C4-2B (cell line): ENCODE measurements around the gene GPA33.

Source experiments
- H3K27ac ChIP-seq: fragments of 450-650 bp; 2 replicates; pipeline ENCODE4 v1.5.1; 2017
- ZFX ChIP-seq: fragments of 450-650 bp; IDR thresholded peaks from 2 replicates; pipeline ENCODE4 v1.6.1; 2017
- TF ChIP-seq, protein P1 (sequence below): fragments of 450-650 bp; conservative IDR thresholded peaks from 2 replicates; pipeline ENCODE4 v1.5.1; 2017; ENCODE audit warnings: mild to moderate bottlenecking

Gene GPA33

DNA sequence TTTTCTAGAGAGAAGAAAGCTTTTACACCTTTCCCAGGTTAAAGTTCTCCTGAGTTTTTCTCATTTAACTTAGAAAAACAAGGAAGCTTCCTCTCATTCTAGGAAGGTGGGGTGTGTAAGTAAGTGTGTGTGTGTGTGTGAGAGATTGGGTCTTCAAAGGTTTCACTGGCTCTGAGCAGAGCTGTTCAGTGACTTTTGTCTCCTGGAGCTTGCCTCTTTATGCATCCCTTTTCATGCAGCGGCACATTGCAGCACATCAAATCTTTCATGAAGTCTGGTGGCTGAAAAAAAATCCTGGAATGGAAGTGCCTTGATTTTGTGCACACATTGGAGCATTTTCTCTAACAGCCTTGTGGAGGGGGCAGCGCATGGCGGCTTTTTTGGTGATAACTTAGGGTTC, 3.4 kb downstream of the GPA33 start:
- TF ChIP-seq, protein P1, sequence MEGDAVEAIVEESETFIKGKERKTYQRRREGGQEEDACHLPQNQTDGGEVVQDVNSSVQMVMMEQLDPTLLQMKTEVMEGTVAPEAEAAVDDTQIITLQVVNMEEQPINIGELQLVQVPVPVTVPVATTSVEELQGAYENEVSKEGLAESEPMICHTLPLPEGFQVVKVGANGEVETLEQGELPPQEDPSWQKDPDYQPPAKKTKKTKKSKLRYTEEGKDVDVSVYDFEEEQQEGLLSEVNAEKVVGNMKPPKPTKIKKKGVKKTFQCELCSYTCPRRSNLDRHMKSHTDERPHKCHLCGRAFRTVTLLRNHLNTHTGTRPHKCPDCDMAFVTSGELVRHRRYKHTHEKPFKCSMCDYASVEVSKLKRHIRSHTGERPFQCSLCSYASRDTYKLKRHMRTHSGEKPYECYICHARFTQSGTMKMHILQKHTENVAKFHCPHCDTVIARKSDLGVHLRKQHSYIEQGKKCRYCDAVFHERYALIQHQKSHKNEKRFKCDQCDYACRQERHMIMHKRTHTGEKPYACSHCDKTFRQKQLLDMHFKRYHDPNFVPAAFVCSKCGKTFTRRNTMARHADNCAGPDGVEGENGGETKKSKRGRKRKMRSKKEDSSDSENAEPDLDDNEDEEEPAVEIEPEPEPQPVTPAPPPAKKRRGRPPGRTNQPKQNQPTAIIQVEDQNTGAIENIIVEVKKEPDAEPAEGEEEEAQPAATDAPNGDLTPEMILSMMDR: no peak
- no peak for TF ChIP-seq ZFX
- no peak overlapping the region for H3K27ac ChIP-seq

- no peak overlapping the region for H3K27ac ChIP-seq
- no peak for TF ChIP-seq ZFX
- TF ChIP-seq, protein P1: no peak
Observed at GRCh38 chr1:167086033-167086432, 4.1 kb downstream of the GPA33 start.

- H3K27ac ChIP-seq: no peak overlapping the region
- no peak for TF ChIP-seq ZFX
Observed at GRCh38 chr1:167084757-167085156, 5.4 kb downstream of the GPA33 start.

- no peak for TF ChIP-seq ZFX
- TF ChIP-seq, protein P1: no peak
- H3K27ac ChIP-seq: no peak overlapping the region
Observed at GRCh38 chr1:167083871-167084270, 6.3 kb downstream of the GPA33 start.

GRCh38 chr1:167083066-167083665, 7.0 kb downstream of the GPA33 start:
- no peak overlapping the region for H3K27ac ChIP-seq
- TF ChIP-seq, protein P1: no peak
- no peak for TF ChIP-seq ZFX

DNA sequence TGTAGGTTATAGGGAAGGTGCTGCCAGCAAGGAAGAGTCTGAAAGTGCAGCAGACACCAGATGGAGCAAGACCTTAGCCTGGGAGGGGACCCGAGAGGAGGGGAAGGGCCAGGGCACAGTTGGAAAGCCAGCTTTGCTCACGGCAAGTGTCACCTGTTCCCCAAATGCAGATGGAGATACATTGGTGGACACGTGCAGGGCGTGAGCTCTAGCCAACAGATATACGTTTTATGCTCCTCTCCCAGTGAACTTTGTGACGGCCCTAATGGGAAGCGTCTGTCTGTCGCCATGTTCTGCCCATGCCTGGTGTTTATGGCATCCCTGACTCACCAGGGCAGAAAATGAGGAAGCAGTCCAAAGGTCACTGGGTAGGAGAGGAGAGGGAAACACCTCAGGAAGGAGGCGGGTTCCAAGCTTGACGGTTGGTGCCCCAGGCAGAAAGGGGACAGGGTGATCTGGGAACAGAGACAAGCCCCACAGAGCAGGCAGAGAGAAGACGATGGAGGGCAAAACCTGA, 7.6 kb downstream of the GPA33 start:
- no peak for TF ChIP-seq ZFX
- TF ChIP-seq, protein P1: no peak
- H3K27ac ChIP-seq: no peak overlapping the region

- TF ChIP-seq, protein P1: no peak
- no peak for TF ChIP-seq ZFX
- no peak overlapping the region for H3K27ac ChIP-seq
Observed at GRCh38 chr1:167081594-167082156, 8.5 kb downstream of the GPA33 start.

- H3K27ac ChIP-seq: no peak overlapping the region
- TF ChIP-seq, protein P1: no peak
- TF ChIP-seq ZFX: no peak
Observed at GRCh38 chr1:167077868-167078210, 12.3 kb downstream of the GPA33 start.
